Activated CD4-positive, alpha-beta T cell treated with anti-CD3 and anti-CD28 coated beads, Interleukin-2, amount 10 ng/mL, durations not matched to agents 7 days and 5 days (primary cell): Measurements from ENCODE around the gene BOC. TPM values are rescaled to one million over a fixed set of nuclear protein-coding genes. Genes with fewer than 3 reads are reported as not detected.

Experiments used
- CTCF ChIA-PET: fragments of 350-600 bp; sonication (Branson Sonifier 250); formaldehyde crosslinking; loops from one replicate; lab custom pipeline; 2021; ENCODE audit warnings: antibody characterized with exemption; lab: Charles Lee
- POLR2A ChIA-PET: fragments of 350-600 bp; sonication (Branson Sonifier 250); formaldehyde crosslinking; loops from one replicate; lab custom pipeline; 2021; ENCODE audit warnings: antibody characterized with exemption; lab: Charles Lee
- DNase-seq: peaks from one replicate; pipeline ENCODE4 v3.0.0-alpha.2; 2020
- H3K27ac Mint-ChIP-seq: one replicate; pipeline ENCODE4 v1.8.0; 2021; ENCODE audit warnings: mild to moderate bottlenecking, moderate library complexity, mixed read lengths
- H3K27me3 Mint-ChIP-seq: one replicate; pipeline ENCODE4 v1.8.0; 2021; ENCODE audit warnings: mixed read lengths
- H3K36me3 Mint-ChIP-seq: one replicate; pipeline ENCODE4 v1.8.0; 2021; ENCODE audit warnings: low read depth, mixed read lengths
- H3K4me1 Mint-ChIP-seq: one replicate; pipeline ENCODE4 v1.8.0; 2021; ENCODE audit warnings: mixed read lengths
- H3K4me3 Mint-ChIP-seq: one replicate; pipeline ENCODE4 v1.8.0; 2021; ENCODE audit warnings: mild to moderate bottlenecking, moderate library complexity, mixed read lengths
- H3K9me3 Mint-ChIP-seq: one replicate; pipeline ENCODE4 v1.8.0; 2021; ENCODE audit warnings: mixed read lengths
- total RNA-seq, 2 experiments: library from RNA; stranded (reverse); gene quantifications; one replicate each; pipeline ENCODE4 v1.2.3, GENCODE V29; 2021

Gene BOC
- total RNA-seq, 2 experiments from 2014 or later = not detected

DNA sequence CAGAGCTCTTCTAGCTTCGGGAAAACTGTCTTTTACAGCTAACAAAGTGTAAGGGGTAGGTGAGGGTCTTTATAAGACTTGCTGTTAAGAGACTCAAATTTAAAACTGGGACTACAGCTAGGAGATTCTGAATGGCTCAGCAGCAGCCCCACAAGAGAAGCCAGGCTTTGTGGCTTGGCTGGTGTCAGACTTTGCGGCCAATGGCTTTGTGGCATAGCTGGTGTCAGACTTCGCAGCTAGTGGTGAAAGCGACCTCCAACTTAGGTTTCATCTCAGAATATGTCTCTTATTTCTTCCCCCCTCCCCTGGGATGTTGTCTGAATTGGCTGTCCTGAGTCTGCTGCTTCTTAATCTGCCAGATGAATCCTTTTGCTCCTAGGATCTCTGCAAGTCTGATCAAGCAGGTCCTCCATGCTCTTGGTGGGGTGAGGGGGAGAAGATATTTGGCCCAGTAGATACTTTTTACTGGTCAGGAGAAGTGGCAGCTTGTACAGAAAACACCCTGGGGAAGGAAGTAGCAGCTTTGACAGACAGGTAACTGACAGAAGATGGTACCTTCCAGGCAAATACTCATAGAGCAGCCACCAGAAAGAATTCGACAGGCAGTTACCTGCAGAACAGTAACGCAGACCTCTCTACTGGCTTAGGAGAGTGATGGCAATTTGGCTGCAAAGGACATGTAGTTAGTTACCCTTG lies 8.4 kb downstream of the BOC start:
- no peaks in the 10 kb centered on the region for H3K9me3 Mint-ChIP-seq
- H3K36me3 Mint-ChIP-seq = no peaks in the 10 kb centered on the region
- no peak for DNase-seq
- ChIA-PET POLR2A (no interaction called here), CTCF (interaction anchor here (0.6 to 1.4 kb wide), 3 partner anchors 23 to 240 kb away, joined by 4 to 8 read pairs (median 5); no protein-coding TSS in a partner anchor)
- H3K4me1 Mint-ChIP-seq = peaks cover 25% of the 10 kb centered on the region
- H3K4me3 Mint-ChIP-seq = no peak overlapping the region
- no peak overlapping the region for H3K27ac Mint-ChIP-seq
- H3K27me3 Mint-ChIP-seq = peaks cover 36% of the 10 kb centered on the region

GRCh38 chr3:113220721-113221120 lies 9.4 kb downstream of the BOC start:
- Mint-ChIP-seq H3K27ac (no peak overlapping the region), H3K27me3 (peaks cover 28% of the 10 kb centered on the region), H3K36me3 (no peaks in the 10 kb centered on the region), H3K9me3 (no peaks in the 10 kb centered on the region), H3K4me1 (peaks cover 27% of the 10 kb centered on the region), H3K4me3 (no peak overlapping the region)
- POLR2A ChIA-PET = no interaction called here
- CTCF ChIA-PET = interaction anchor here (0.6 kb wide), 1 partner anchor 239 kb away, joined by 8 read pairs; no protein-coding TSS in a partner anchor
- no peak for DNase-seq

DNA sequence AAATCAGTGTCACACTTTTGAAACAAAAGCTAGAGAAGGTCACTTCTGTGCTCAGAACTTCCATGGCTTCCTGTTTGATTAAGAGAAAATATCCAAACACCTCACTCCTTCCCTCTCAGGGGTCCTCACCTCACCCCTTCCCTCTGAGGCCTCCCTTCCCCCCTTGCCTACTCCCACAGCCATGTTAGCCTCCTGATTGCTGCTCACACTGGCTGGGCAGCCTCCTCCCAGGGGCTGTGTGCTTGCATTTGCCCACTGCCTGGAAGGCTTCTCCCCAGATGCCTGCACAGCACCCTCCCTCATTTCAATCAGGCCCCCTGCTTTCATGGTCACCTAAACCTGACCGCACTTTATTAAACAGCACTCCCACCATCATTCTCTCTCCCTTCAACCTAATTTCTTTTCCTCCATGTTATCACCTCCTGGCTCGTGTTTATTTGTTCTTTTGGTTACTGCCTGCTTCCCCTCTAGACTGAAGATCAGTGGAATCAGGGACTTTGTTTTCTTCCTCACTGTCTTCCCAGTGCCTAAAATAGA lies 10.4 kb downstream of the BOC start:
- no peak overlapping the region for H3K4me3 Mint-ChIP-seq
- no peaks in the 10 kb centered on the region for H3K36me3 Mint-ChIP-seq
- peaks cover 27% of the 10 kb centered on the region for H3K4me1 Mint-ChIP-seq
- POLR2A ChIA-PET = no interaction called here
- H3K27me3 Mint-ChIP-seq = peaks cover 22% of the 10 kb centered on the region
- no peak overlapping the region for H3K27ac Mint-ChIP-seq
- CTCF ChIA-PET = no interaction called here
- H3K9me3 Mint-ChIP-seq = no peaks in the 10 kb centered on the region
- DNase-seq = no peak

DNA sequence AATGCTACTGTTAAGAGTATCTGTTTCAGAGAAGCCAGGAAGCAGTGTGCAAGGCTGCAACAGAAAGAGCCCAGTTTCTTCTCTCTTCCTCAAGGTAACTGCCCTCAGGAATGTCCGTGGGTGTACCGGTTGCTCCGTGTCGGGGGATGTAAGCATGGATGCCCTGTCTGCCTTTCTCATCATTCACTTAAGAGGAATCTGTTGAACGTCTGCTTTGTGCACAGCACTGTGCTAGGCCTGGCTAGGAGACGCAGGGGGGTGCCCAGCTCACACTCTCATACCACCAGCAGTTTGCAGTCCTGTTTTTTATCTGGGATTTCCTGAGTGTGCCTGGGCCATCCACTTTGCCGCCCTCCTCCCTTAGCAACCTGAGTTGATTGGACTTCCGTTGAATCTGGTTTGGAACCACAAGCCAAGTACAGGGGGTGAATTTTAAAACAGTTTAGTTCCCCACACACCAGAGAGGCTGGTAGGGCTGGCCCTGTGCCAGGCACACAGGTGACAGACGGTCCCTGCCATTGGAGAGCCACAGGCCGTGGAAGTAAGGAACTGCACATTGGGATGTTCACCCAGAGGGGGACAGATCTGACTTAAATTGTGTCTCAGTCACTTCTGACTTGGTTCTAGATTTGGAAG lies 11.2 kb downstream of the BOC start:
- Mint-ChIP-seq H3K4me3 (no peak overlapping the region), H3K9me3 (no peaks in the 10 kb centered on the region), H3K36me3 (no peaks in the 10 kb centered on the region), H3K27ac (no peak overlapping the region), H3K27me3 (peaks cover 22% of the 10 kb centered on the region), H3K4me1 (peaks cover 27% of the 10 kb centered on the region)
- DNase-seq = no peak
- CTCF ChIA-PET = no interaction called here
- POLR2A ChIA-PET = no interaction called here

- Mint-ChIP-seq H3K36me3 (no peaks in the 10 kb centered on the region), H3K4me1 (peaks cover 27% of the 10 kb centered on the region), H3K27me3 (peaks cover 21% of the 10 kb centered on the region), H3K9me3 (no peaks in the 10 kb centered on the region), H3K27ac (peak overlapping the region; percentile 72), H3K4me3 (peak overlapping the region; percentile 2)
- peak; percentile 58 for DNase-seq
- CTCF ChIA-PET = interaction anchor here (1.2 kb wide), 1 partner anchor 354 kb away, joined by 3 read pairs; no protein-coding TSS in a partner anchor
- POLR2A ChIA-PET = no interaction called here
Observed at GRCh38 chr3:113223475-113224281, 12.3 kb downstream of the BOC start.

DNA sequence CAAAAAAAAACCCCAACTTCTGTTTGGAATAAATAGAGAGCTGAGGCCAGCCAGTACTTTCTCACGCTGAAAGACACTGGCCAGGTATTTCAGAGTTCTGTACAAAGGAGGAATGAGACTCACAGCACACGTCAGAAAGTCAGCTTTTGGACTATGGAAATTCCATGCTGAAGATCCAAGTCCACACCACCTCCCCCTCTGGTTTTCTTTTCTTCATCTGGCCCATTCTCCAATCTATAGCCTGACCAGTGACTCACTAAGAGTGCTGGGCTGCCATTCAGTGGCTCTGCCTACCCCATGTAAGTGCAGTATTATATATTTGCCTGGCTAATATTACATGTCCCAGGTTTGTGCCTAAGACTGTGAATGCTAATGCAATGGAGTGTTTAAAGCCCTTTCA lies 13.9 kb downstream of the BOC start:
- H3K4me1 Mint-ChIP-seq = peaks cover 25% of the 10 kb centered on the region
- H3K4me3 Mint-ChIP-seq = no peak overlapping the region
- no peak for DNase-seq
- peaks cover 18% of the 10 kb centered on the region for H3K27me3 Mint-ChIP-seq
- POLR2A ChIA-PET = no interaction called here
- H3K27ac Mint-ChIP-seq = no peak overlapping the region
- CTCF ChIA-PET = no interaction called here
- no peaks in the 10 kb centered on the region for H3K36me3 Mint-ChIP-seq
- no peaks in the 10 kb centered on the region for H3K9me3 Mint-ChIP-seq

- H3K27ac Mint-ChIP-seq = no peak overlapping the region
- H3K4me1 Mint-ChIP-seq = peaks cover 25% of the 10 kb centered on the region
- H3K36me3 Mint-ChIP-seq = no peaks in the 10 kb centered on the region
- no peak for DNase-seq
- no peak overlapping the region for H3K4me3 Mint-ChIP-seq
- CTCF ChIA-PET = no interaction called here
- H3K27me3 Mint-ChIP-seq = peaks cover 9% of the 10 kb centered on the region
- no peaks in the 10 kb centered on the region for H3K9me3 Mint-ChIP-seq
- POLR2A ChIA-PET = no interaction called here
Observed at GRCh38 chr3:113226491-113226890, 15.1 kb downstream of the BOC start.

DNA sequence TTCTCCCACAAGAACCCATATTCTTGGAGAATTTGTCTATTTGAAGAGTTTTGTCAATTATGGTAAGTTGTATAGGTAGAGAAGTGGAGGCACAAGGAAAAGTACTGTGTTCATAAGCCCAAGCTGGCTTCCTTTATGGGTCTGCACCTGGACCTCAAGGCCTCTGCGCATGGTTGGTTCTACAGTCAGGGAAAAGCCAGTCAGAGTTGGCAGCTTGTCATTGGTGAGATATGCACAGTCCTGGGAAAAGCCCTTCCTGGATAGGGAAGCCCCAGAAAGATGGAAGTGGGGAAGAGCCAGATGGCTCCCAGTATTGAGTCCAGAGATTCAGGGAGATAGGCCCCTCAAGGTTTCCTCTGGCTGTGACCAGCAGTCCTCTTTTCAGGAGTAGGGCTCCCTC lies 15.8 kb downstream of the BOC start:
- Mint-ChIP-seq H3K4me3 (no peak overlapping the region), H3K36me3 (no peaks in the 10 kb centered on the region), H3K9me3 (no peaks in the 10 kb centered on the region), H3K27me3 (peaks cover 3% of the 10 kb centered on the region), H3K4me1 (peaks cover 25% of the 10 kb centered on the region), H3K27ac (no peak overlapping the region)
- DNase-seq = no peak
- ChIA-PET CTCF (interaction anchor here (1.1 kb wide), 1 partner anchor 22 kb away, joined by 3 read pairs; no protein-coding TSS in a partner anchor), POLR2A (no interaction called here)

DNA sequence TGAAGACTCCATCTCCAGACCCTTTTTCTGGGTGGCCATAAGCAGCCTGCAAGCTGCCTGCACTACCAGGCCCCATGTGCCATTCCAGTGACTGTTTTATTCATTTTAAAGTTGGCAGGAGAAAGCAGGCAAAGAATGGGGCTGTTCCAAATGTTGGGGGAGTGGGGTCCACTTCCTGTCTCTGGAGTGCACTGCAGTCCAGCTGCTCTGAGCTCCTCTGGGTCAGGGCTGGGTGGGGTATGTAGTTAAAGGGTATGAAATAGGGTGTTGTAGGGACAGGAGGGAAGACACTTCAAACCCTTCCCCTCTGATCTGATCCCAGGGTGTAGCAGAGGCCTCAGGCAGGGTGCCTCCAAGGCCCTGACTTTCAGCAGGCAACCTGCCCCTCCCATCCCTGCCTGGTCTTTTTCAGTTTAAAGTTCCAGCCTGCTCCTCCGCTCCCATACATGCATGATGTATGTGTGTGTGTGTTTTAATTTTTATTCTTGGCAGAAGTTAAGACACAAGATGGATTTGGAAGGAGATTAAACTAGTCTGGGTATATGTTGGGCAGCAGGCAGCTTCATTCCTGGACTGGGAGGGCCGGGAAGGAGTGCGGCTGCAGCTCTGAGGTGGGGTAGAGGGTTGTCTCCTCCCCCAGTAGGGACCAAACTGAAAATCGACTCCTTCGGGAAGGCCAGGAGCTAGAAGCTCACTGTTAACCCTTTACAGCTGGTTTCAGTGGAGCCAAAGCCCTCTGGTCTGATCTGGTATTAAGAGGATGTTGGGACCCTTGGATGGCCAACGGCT lies 17.3 kb downstream of the BOC start:
- Mint-ChIP-seq H3K27me3 (no peaks in the 10 kb centered on the region), H3K4me1 (peaks cover 12% of the 10 kb centered on the region), H3K9me3 (no peaks in the 10 kb centered on the region), H3K36me3 (no peaks in the 10 kb centered on the region), H3K4me3 (no peak overlapping the region), H3K27ac (no peak overlapping the region)
- POLR2A ChIA-PET = no interaction called here
- DNase-seq = no peak
- CTCF ChIA-PET = interaction anchor here (0.7 to 1.4 kb wide), 3 partner anchors 10 to 415 kb away, joined by 3 to 4 read pairs (median 3); no protein-coding TSS in a partner anchor

DNA sequence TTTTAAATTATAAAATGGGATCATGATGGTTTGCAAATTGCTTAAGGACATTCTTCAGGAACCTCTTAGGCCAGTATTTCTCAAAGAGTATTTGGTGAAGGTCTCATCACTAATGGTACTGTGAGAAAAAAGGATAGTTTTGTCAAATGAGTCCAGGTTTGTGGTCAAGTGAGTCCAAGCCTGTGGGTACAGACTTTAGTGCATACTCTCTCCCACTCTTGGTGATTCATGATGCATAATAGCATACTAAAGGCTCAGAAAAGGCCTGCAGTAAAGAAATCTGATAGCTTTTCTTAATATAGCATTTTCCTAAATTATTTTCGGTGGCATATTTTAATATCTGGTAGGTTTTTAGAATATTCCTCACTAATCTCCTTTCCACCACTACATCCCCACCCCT lies 20.0 kb downstream of the BOC start:
- Mint-ChIP-seq H3K36me3 (no peaks in the 10 kb centered on the region), H3K27ac (no peak overlapping the region), H3K4me3 (no peak overlapping the region), H3K27me3 (no peaks in the 10 kb centered on the region), H3K4me1 (no peaks in the 10 kb centered on the region), H3K9me3 (no peaks in the 10 kb centered on the region)
- no peak for DNase-seq
- CTCF ChIA-PET = interaction anchor here (1.7 kb wide), 1 partner anchor 17 kb away, joined by 3 read pairs; no protein-coding TSS in a partner anchor
- POLR2A ChIA-PET = no interaction called here

DNA sequence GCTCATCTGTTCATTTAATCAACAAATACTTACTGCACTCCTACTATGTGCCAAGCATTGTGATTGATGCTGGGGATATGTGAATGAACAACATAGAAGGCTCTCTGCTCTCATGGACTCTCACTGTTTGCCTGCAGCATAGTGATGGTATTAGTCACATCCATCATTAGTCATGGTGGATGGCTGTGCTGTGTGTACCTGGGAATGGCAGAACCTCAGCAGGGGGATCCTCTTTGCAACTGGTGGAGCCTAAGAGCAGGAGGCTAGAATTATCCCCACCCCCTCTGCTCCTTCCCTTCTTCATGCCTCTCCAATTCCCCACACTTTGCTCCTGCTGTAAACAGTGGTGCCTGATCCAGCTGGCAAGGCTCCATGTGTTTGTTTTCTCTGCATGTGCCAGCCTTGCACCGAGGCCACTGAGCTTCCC lies 20.5 kb downstream of the BOC start:
- H3K4me1 Mint-ChIP-seq = no peaks in the 10 kb centered on the region
- ChIA-PET CTCF (interaction anchor here (1.7 kb wide), 1 partner anchor 17 kb away, joined by 3 read pairs; no protein-coding TSS in a partner anchor), POLR2A (no interaction called here)
- H3K9me3 Mint-ChIP-seq = no peaks in the 10 kb centered on the region
- no peak overlapping the region for H3K4me3 Mint-ChIP-seq
- no peaks in the 10 kb centered on the region for H3K27me3 Mint-ChIP-seq
- DNase-seq = no peak
- no peak overlapping the region for H3K27ac Mint-ChIP-seq
- no peaks in the 10 kb centered on the region for H3K36me3 Mint-ChIP-seq

- Mint-ChIP-seq H3K4me1 (no peaks in the 10 kb centered on the region), H3K27ac (no peak overlapping the region), H3K4me3 (no peak overlapping the region), H3K9me3 (no peaks in the 10 kb centered on the region), H3K36me3 (no peaks in the 10 kb centered on the region), H3K27me3 (no peaks in the 10 kb centered on the region)
- ChIA-PET POLR2A (no interaction called here), CTCF (interaction anchor here (0.7 kb wide), 1 partner anchor 11 kb away, joined by 3 read pairs; no protein-coding TSS in a partner anchor)
- DNase-seq = no peak
Observed at GRCh38 chr3:113232342-113232741, 21.0 kb downstream of the BOC start.
